Ascending aorta (tissue), 2 donors: Measurements from ENCODE around the gene TPST2. TPM values are rescaled to one million over a fixed set of nuclear protein-coding genes. Genes with fewer than 3 reads are reported as not detected.

Experiments
- DNase-seq, 2 donors: peaks; one replicate each; pipeline ENCODE4 v3.0.0-alpha.2; 2019; ENCODE audit warnings: low spot score in 2 of 2
- H3K27ac ChIP-seq, 2 donors: fragments of 200-600 bp; sonication (generic); one replicate each; pipeline ENCODE4 v1.5.1; 2016 to 2017; ENCODE audit warnings: mild to moderate bottlenecking in 1 of 2
- H3K27me3 ChIP-seq: fragments of 200-600 bp; sonication (generic); one replicate; pipeline ENCODE4 v1.5.1; 2017
- H3K36me3 ChIP-seq, 2 donors: fragments of 200-600 bp; sonication (generic); one replicate each; pipeline ENCODE4 v1.5.1; 2016
- H3K4me1 ChIP-seq, 2 donors: fragments of 200-600 bp; sonication (generic); one replicate each; pipeline ENCODE4 v1.5.1; 2016 to 2017; ENCODE audit warnings: mild to moderate bottlenecking in 1 of 2
- H3K4me3 ChIP-seq, 2 donors: fragments of 200-600 bp; sonication (generic); one replicate each; pipeline ENCODE4 v1.5.1; 2016 to 2017; ENCODE audit warnings: mild to moderate bottlenecking in 1 of 2
- H3K9me3 ChIP-seq, 2 donors: fragments of 200-600 bp; sonication (generic); one replicate each; pipeline ENCODE4 v1.5.1; 2016
- intact Hi-C: fragments of 100-400 bp; cut with DNase I; formaldehyde crosslinking; loops from one replicate; pipeline ENCODE4 v1.15.1; 2023
- total RNA-seq: library from RNA; depleted of rRNA; stranded (reverse); fragments of >200 nt; gene quantifications from one replicate; pipeline ENCODE4 v1.1.0, GENCODE V29; 2016
- TF ChIP-seq, protein P1 (sequence below), 3 experiments: fragments of 200-600 bp in 2 of 3; fragments of 450-650 bp in 1 of 3; sonication (generic) in 2 of 3; IDR thresholded peaks; one replicate each; pipeline ENCODE4 v1.5.1; 2016 to 2019; ENCODE audit warnings: antibody characterized with exemption in 3 of 3, mild to moderate bottlenecking in 1 of 3, moderate library complexity in 1 of 3

Gene TPST2
- total RNA-seq, 1 donor from 2014 or later, result 251 TPM

DNA sequence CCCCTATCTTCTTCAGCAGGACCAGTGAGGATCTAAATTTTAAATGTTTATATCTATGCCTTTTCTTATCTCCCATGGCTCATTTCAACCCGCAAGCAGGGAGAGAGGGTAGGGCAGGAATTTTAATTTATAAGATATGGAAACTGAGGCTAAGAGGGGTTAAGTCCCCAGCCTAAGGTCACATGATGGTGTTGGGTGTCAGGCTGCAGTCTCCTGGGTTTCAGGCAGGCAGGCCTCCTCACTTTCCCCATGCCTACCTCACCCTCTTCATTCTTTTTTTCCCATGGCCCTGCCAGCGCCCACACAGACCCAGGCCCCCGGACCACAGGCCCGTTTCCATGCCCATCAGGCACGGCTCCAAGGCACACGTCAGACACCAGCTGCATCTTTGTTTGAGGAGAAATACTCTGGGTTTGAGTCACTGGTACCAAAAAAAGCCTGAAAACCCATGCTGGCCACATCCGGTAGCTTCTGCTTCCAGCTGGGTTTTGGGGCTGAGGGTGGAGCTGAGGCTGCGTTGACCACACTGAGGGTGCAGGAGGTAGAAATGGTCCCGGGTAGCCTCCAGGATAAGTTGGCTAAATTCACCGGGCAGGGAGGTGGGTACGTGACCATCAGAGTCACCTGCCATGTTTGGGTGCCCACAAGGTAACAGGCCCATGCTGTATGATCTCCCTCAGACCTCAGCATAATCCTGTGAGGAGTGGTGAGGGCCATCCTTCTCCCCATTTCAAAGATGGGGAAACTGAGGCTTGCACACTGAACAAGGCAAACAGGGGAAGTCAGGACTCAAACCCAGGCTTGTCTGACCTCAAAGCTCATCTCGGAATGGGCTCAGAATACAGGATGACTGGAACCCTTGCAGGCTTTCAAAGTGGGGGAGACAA is 20.4 kb upstream of the TPST2 start:
- intact Hi-C loops, result no loop called here
- TF ChIP-seq, protein P1, sequence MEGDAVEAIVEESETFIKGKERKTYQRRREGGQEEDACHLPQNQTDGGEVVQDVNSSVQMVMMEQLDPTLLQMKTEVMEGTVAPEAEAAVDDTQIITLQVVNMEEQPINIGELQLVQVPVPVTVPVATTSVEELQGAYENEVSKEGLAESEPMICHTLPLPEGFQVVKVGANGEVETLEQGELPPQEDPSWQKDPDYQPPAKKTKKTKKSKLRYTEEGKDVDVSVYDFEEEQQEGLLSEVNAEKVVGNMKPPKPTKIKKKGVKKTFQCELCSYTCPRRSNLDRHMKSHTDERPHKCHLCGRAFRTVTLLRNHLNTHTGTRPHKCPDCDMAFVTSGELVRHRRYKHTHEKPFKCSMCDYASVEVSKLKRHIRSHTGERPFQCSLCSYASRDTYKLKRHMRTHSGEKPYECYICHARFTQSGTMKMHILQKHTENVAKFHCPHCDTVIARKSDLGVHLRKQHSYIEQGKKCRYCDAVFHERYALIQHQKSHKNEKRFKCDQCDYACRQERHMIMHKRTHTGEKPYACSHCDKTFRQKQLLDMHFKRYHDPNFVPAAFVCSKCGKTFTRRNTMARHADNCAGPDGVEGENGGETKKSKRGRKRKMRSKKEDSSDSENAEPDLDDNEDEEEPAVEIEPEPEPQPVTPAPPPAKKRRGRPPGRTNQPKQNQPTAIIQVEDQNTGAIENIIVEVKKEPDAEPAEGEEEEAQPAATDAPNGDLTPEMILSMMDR (IDR thresholded peaks at IDR 0.05), result no peak
- no peak for DNase-seq
- no peaks in the 10 kb centered on the region for H3K9me3 ChIP-seq
- no peak overlapping the region for H3K4me3 ChIP-seq
- no peaks in the 10 kb centered on the region for H3K27me3 ChIP-seq
- H3K27ac ChIP-seq, result no peak overlapping the region
- H3K36me3 ChIP-seq, result no peaks in the 10 kb centered on the region
- H3K4me1 ChIP-seq, result no peaks in the 10 kb centered on the region

DNA sequence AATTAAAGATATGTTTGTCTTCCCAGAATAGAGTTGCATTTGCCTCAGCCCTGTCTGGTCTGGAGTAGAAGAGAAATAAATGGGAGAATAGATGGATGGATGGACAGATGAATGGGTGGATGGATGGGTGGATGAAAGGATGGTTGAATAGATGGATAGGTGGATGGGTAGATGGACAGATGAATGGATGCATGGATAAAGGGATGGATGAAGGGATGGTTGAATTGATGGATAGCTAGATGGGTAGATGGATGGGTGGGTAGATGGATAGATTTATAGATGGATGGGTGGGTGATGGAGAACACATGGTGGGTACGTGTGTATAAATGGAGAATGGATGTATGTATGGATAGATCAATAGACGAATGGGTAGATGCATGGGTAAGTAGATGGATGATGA is 19.4 kb upstream of the TPST2 start:
- Histone ChIP-seq H3K36me3 (no peaks in the 10 kb centered on the region), H3K27me3 (no peaks in the 10 kb centered on the region), H3K27ac (no peak overlapping the region), H3K4me1 (no peaks in the 10 kb centered on the region), H3K4me3 (no peak overlapping the region), H3K9me3 (no peaks in the 10 kb centered on the region)
- no peak for DNase-seq
- intact Hi-C loops, result no loop called here
- TF ChIP-seq, protein P1 (IDR thresholded peaks at IDR 0.05), result no peak

DNA sequence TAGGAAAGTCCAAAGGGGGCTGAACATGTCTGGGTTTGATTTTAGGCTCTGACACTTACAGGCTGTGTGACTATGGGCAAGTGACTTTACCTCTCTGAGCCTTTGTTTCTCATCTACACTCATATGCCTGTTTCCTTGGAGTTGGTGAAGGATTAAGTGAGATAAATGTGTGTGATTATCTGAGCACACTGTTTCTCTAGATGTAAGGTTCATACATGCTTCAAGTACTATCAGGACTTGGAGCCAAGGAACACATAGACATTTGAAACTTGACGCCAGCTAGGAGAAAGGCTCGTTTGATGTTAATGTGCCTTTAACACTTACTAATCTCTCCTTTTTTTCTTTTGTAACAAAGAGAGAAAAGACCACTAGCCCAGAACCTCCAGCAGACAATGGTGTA is 18.2 kb upstream of the TPST2 start:
- TF ChIP-seq, protein P1 (IDR thresholded peaks at IDR 0.05), result no peak

DNA sequence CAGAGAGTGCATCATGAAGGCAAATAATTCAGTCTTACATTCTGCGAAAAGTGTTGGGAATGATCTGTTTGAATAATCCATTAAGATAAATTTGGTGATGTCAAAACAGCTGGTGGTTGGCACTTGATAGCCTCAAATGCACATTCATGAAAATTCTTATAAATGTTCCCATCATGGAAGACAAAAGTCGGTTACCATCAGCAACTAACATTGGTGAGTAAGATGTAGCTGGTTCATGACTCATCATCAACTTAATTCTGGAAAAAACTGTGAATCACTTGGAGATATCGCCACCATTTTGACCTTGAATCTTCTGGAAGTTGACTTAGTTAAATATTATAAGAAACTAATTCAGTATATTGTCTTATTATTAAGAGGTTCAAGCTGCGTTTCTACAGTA is 16.7 kb upstream of the TPST2 start:
- Histone ChIP-seq H3K36me3 (no peaks in the 10 kb centered on the region), H3K27me3 (no peaks in the 10 kb centered on the region), H3K4me3 (no peak overlapping the region), H3K27ac (no peak overlapping the region), H3K9me3 (no peaks in the 10 kb centered on the region), H3K4me1 (no peaks in the 10 kb centered on the region)
- DNase-seq, result no peak
- intact Hi-C loops, result no loop called here
- TF ChIP-seq, protein P1 (IDR thresholded peaks at IDR 0.05), result no peak

More for the DNA sequence above, 18.2 kb upstream of the TPST2 start:
- no peaks in the 10 kb centered on the region for H3K27me3 ChIP-seq
- intact Hi-C loops, result no loop called here
- DNase-seq, result no peak
- no peaks in the 10 kb centered on the region for H3K4me1 ChIP-seq
- no peak overlapping the region for H3K27ac ChIP-seq
- H3K4me3 ChIP-seq, result no peak overlapping the region
- no peaks in the 10 kb centered on the region for H3K36me3 ChIP-seq
- H3K9me3 ChIP-seq, result no peaks in the 10 kb centered on the region

DNA sequence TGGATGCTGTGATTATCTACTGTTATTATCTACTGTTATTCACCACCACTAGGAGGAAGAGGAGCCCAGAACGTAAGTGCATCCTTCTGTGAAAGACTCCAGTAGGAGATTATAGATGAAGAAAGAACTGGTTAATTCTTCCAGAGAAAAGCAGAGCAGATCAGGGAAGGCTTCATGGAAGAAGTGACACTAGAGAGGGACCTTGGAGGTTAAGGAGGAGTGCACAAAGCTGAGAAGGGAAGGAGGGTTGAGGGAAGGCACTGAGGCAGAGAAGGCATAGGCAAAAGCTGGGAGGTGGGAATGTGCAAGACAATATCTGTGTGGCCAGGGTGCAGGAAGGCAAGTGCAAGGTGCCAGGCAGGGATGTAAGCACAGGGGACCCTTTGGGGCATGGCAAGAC is 14.4 kb upstream of the TPST2 start:
- no peak overlapping the region for H3K27ac ChIP-seq
- no peaks in the 10 kb centered on the region for H3K4me1 ChIP-seq
- DNase-seq, result no peak
- no peak overlapping the region for H3K4me3 ChIP-seq
- H3K9me3 ChIP-seq, result no peaks in the 10 kb centered on the region
- H3K36me3 ChIP-seq, result no peaks in the 10 kb centered on the region
- TF ChIP-seq, protein P1 (IDR thresholded peaks at IDR 0.05), result no peak
- no peaks in the 10 kb centered on the region for H3K27me3 ChIP-seq
- intact Hi-C loops, result no loop called here
